Effector memory CD4-positive, alpha-beta T cell (primary cell): Measurements from ENCODE around the gene CLEC3A.
"Not testable (repeated sequence)": the region's sequence is repeated elsewhere in the genome, so short reads cannot be mapped to it uniquely, and the experiment has no call there.

Experiments used
- DNase-seq, 3 donors: peaks; one replicate each; pipeline ENCODE4 v3.0.0-alpha.2; 2020
- H3K27ac ChIP-seq: 2 replicates; pipeline ENCODE4 v1.7.0; 2013; ENCODE audit warnings: mild to moderate bottlenecking, low read length, moderate library complexity; ENCODE audit not compliant: insufficient read depth, poor library complexity, severe bottlenecking
- H3K27me3 ChIP-seq: replicated peaks from 2 replicates; pipeline ENCODE4 v1.7.0; 2013; ENCODE audit warnings: mild to moderate bottlenecking, low read length; ENCODE audit not compliant: insufficient read depth, control insufficient read depth, poor library complexity, severe bottlenecking
- H3K36me3 ChIP-seq: 2 replicates; pipeline ENCODE4 v1.7.0; 2013; ENCODE audit warnings: mild to moderate bottlenecking, low read length, moderate library complexity; ENCODE audit not compliant: control insufficient read depth, insufficient read depth
- H3K4me1 ChIP-seq: 2 replicates; pipeline ENCODE4 v1.7.0; 2013; ENCODE audit warnings: low read length, mild to moderate bottlenecking; ENCODE audit not compliant: control insufficient read depth, insufficient read depth, poor library complexity, severe bottlenecking
- H3K4me3 ChIP-seq: 2 replicates; pipeline ENCODE4 v1.7.0; 2013; ENCODE audit warnings: low read length, low read depth, mild to moderate bottlenecking; ENCODE audit not compliant: insufficient read depth, poor library complexity, severe bottlenecking
- H3K9me3 ChIP-seq: 2 replicates; pipeline ENCODE4 v1.7.0; 2013; ENCODE audit warnings: mild to moderate bottlenecking, low read length, moderate library complexity; ENCODE audit not compliant: control insufficient read depth

Gene CLEC3A

GRCh38 chr16:78025631-78026030 is 3.3 kb downstream of the CLEC3A start:
- Histone ChIP-seq H3K27ac (no peak overlapping the region), H3K36me3 (no peaks in the 10 kb centered on the region), H3K27me3 (no peaks in the 10 kb centered on the region), H3K4me1 (no peaks in the 10 kb centered on the region), H3K4me3 (no peak overlapping the region), H3K9me3 (no peaks in the 10 kb centered on the region)
- no peak for DNase-seq

GRCh38 chr16:78028018-78028417 is 5.7 kb downstream of the CLEC3A start:
- H3K4me3 ChIP-seq, result no peak overlapping the region
- no peaks in the 10 kb centered on the region for H3K4me1 ChIP-seq

GRCh38 chr16:78034530-78034929 is 12.2 kb downstream of the CLEC3A start:
- H3K27me3 ChIP-seq, result no peaks in the 10 kb centered on the region
- no peak overlapping the region for H3K27ac ChIP-seq
- no peak for DNase-seq
- H3K4me1 ChIP-seq, result peaks cover 4% of the 10 kb centered on the region
- no peak overlapping the region for H3K4me3 ChIP-seq
- H3K36me3 ChIP-seq, result no peaks in the 10 kb centered on the region
- no peaks in the 10 kb centered on the region for H3K9me3 ChIP-seq

More at GRCh38 chr16:78028018-78028417, 5.7 kb downstream of the CLEC3A start:
- no peaks in the 10 kb centered on the region for H3K27me3 ChIP-seq
- no peaks in the 10 kb centered on the region for H3K36me3 ChIP-seq
- no peaks in the 10 kb centered on the region for H3K9me3 ChIP-seq
- no peak overlapping the region for H3K27ac ChIP-seq
- DNase-seq, result no peak

- peaks cover 4% of the 10 kb centered on the region for H3K4me1 ChIP-seq
- no peak overlapping the region for H3K4me3 ChIP-seq
- no peaks in the 10 kb centered on the region for H3K36me3 ChIP-seq
Observed at GRCh38 chr16:78035012-78035411, 12.7 kb downstream of the CLEC3A start.

GRCh38 chr16:78040396-78040795 is 18.0 kb downstream of the CLEC3A start:
- no peak for DNase-seq
- H3K36me3 ChIP-seq, result no peaks in the 10 kb centered on the region
- no peak overlapping the region for H3K4me3 ChIP-seq
- H3K27ac ChIP-seq, result no peak overlapping the region
- H3K9me3 ChIP-seq, result no peaks in the 10 kb centered on the region
- no peaks in the 10 kb centered on the region for H3K4me1 ChIP-seq
- H3K27me3 ChIP-seq, result no peaks in the 10 kb centered on the region

More at GRCh38 chr16:78035012-78035411, 12.7 kb downstream of the CLEC3A start:
- Histone ChIP-seq H3K27ac (no peak overlapping the region), H3K9me3 (no peaks in the 10 kb centered on the region), H3K27me3 (no peaks in the 10 kb centered on the region)
- DNase-seq, result no peak

- DNase-seq, result no peak
- no peaks in the 10 kb centered on the region for H3K4me1 ChIP-seq
Observed at GRCh38 chr16:78045865-78046581, 23.7 kb downstream of the CLEC3A start.

GRCh38 chr16:78048319-78048718 is 26.0 kb downstream of the CLEC3A start:
- H3K27ac ChIP-seq, result no peak overlapping the region
- H3K36me3 ChIP-seq, result no peaks in the 10 kb centered on the region
- peaks cover 6% of the 10 kb centered on the region for H3K27me3 ChIP-seq
- no peak overlapping the region for H3K4me3 ChIP-seq
- H3K9me3 ChIP-seq, result no peaks in the 10 kb centered on the region
- DNase-seq, result no peak
- no peaks in the 10 kb centered on the region for H3K4me1 ChIP-seq

More at GRCh38 chr16:78045865-78046581, 23.7 kb downstream of the CLEC3A start:
- Histone ChIP-seq H3K4me3 (no peak overlapping the region), H3K27ac (no peak overlapping the region), H3K9me3 (no peaks in the 10 kb centered on the region), H3K27me3 (peaks cover 6% of the 10 kb centered on the region), H3K36me3 (no peaks in the 10 kb centered on the region)

- H3K36me3 ChIP-seq, result no peaks in the 10 kb centered on the region
- H3K27me3 ChIP-seq, result peaks cover 6% of the 10 kb centered on the region
- H3K4me1 ChIP-seq, result no peaks in the 10 kb centered on the region
- no peak for DNase-seq
- no peak overlapping the region for H3K27ac ChIP-seq
- no peaks in the 10 kb centered on the region for H3K9me3 ChIP-seq
- no peak overlapping the region for H3K4me3 ChIP-seq
Observed at GRCh38 chr16:78050734-78051400, 28.5 kb downstream of the CLEC3A start.

GRCh38 chr16:78057803-78058564 is 35.6 kb downstream of the CLEC3A start:
- Histone ChIP-seq H3K27ac (no peak overlapping the region), H3K4me1 (no peaks in the 10 kb centered on the region), H3K9me3 (no peaks in the 10 kb centered on the region), H3K4me3 (no peak overlapping the region), H3K36me3 (no peaks in the 10 kb centered on the region), H3K27me3 (no peaks in the 10 kb centered on the region)
- no peak for DNase-seq

- DNase-seq, H3K4me1 ChIP-seq, H3K27me3 ChIP-seq, H3K9me3 ChIP-seq, H3K4me3 ChIP-seq, H3K27ac ChIP-seq, H3K36me3 ChIP-seq: not testable (repeated sequence)
Observed at GRCh38 chr16:78059806-78060205, 37.5 kb downstream of the CLEC3A start.
